ENCODE results near the gene IFT122.

GRCh38 chr3:129502641-129503408 is 62.8 kb downstream of the IFT122 start:
- TF ChIP-seq CTCF (IDR thresholded peaks at IDR 0.05; ENCODE audit: extremely low read depth in 1 of 2, insufficient read depth in 1 of 2, low read depth in 1 of 2, low read length in 2 of 2) (no peak), POLR2A (IDR thresholded peaks at IDR 0.05; ENCODE audit: low read depth, low read length) (no peak), POLR2AphosphoS5 (IDR thresholded peaks at IDR 0.05; ENCODE audit: insufficient read depth, low read depth, low read length) (no peak), EZH2 (IDR thresholded peaks at IDR 0.05; ENCODE audit: borderline replicate concordance, low read depth, low read length, severe bottlenecking) (no peak), MYC (IDR thresholded peaks at IDR 0.05; ENCODE audit: low read depth, low read length) (no peak), FOS (IDR thresholded peaks at IDR 0.05; ENCODE audit: borderline replicate concordance, insufficient read depth, low read length) (no peak), MAX (IDR thresholded peaks at IDR 0.05; ENCODE audit: insufficient read depth, insufficient read length) (no peak), JUN (IDR thresholded peaks at IDR 0.05; ENCODE audit: borderline replicate concordance, insufficient read depth, insufficient read length, low read depth) (no peak)

Measured in endothelial cell of umbilical vein (primary cell).